Ovary (tissue), 3 donors: ENCODE results near the gene CENATAC.

ENCODE experiments used
- CTCF ChIP-seq, 3 donors: fragments of 450-650 bp in 2 of 3; fragments of 200-600 bp in 1 of 3; IDR thresholded peaks; one replicate each; pipeline versions ENCODE4 v1.5.1 to v1.8.0; 2016 to 2022; ENCODE audit warnings: antibody characterized with exemption in 3 of 3, mild to moderate bottlenecking in 1 of 3
- EP300 ChIP-seq: sonication (generic); formaldehyde crosslinking; IDR thresholded peaks from one replicate; pipeline ENCODE4 v1.6.1; 2017; ENCODE audit warnings: antibody characterized with exemption
- POLR2A ChIP-seq: fragments of 450-650 bp; IDR thresholded peaks from one replicate; pipeline ENCODE4 v1.6.1; 2017; ENCODE audit warnings: antibody characterized with exemption, mild to moderate bottlenecking, moderate library complexity
- donor health status: DM: no; HTN: no; CAD: no.

- TF ChIP-seq CTCF (IDR thresholded peaks at IDR 0.05) (no peak), POLR2A (no peak), EP300 (no peak)
These were observed 44.7 kb upstream of the CENATAC start for GRCh38 chr11:118953265-118953664.
